MM.1S (cell line): ENCODE results near the gene CCR3.
"Not testable (repeated sequence)": the region's sequence is repeated elsewhere in the genome, so short reads cannot be mapped to it uniquely, and the experiment has no call there.

Source experiments
- DNase-seq: peaks from one replicate; pipeline ENCODE4 v3.0.0-alpha.2; 2015
- H2AFZ ChIP-seq: fragments of 300-600 bp; sonication (generic); 2 replicates; pipeline ENCODE4 v1.6.0; 2016; ENCODE audit warnings: antibody characterized with exemption, low read length
- H3F3A ChIP-seq: fragments of 300-600 bp; sonication (generic); 2 replicates; pipeline ENCODE4 v1.6.1; 2016; ENCODE audit warnings: mild to moderate bottlenecking, antibody characterized with exemption, low read length, moderate library complexity, mixed read lengths; ENCODE audit not compliant: insufficient read depth
- H3K27ac ChIP-seq: fragments of 300-600 bp; sonication (generic); 2 replicates; pipeline ENCODE4 v1.5.1; 2016; ENCODE audit warnings: mild to moderate bottlenecking, low read length
- H3K27me3 ChIP-seq: fragments of 300-600 bp; sonication (generic); replicated peaks from 2 replicates; pipeline ENCODE4 v1.6.0; 2016; ENCODE audit warnings: low read length; ENCODE audit not compliant: insufficient read depth
- H3K36me3 ChIP-seq: fragments of 300-600 bp; sonication (generic); replicated peaks from 2 replicates; pipeline ENCODE4 v1.6.1; 2016; ENCODE audit warnings: mild to moderate bottlenecking, low read length, mixed read lengths; ENCODE audit not compliant: insufficient read depth
- H3K4me1 ChIP-seq: fragments of 300-600 bp; sonication (generic); 2 replicates; pipeline ENCODE4 v1.6.1; 2016; ENCODE audit warnings: low read length, mixed read lengths
- H3K4me2 ChIP-seq: fragments of 300-600 bp; sonication (generic); 2 replicates; pipeline ENCODE4 v1.6.0; 2016; ENCODE audit warnings: low read depth, low read length
- H3K4me3 ChIP-seq: fragments of 300-600 bp; sonication (generic); 2 replicates; pipeline ENCODE4 v1.5.1; 2016; ENCODE audit warnings: low read length, mixed read lengths
- H3K79me2 ChIP-seq: fragments of 300-600 bp; sonication (generic); 2 replicates; pipeline ENCODE4 v1.6.1; 2016; ENCODE audit warnings: mixed run types, low read length, mixed read lengths
- H3K9ac ChIP-seq: fragments of 300-600 bp; sonication (generic); 2 replicates; pipeline ENCODE4 v1.6.1; 2016; ENCODE audit warnings: low read length, mixed read lengths
- H3K9me2 ChIP-seq: fragments of 300-600 bp; sonication (generic); replicated peaks from 2 replicates; pipeline ENCODE4 v1.6.1; 2016; ENCODE audit warnings: mild to moderate bottlenecking, low read length, mixed read lengths; ENCODE audit not compliant: insufficient read depth
- H3K9me3 ChIP-seq: fragments of 300-600 bp; sonication (generic); replicated peaks from 2 replicates; pipeline ENCODE4 v1.6.1; 2016; ENCODE audit warnings: mild to moderate bottlenecking, low read length, mixed read lengths; ENCODE audit not compliant: insufficient read depth
- H4K20me1 ChIP-seq: fragments of 300-600 bp; sonication (generic); 2 replicates; pipeline ENCODE4 v1.6.1; 2016; ENCODE audit warnings: mild to moderate bottlenecking, low read length, moderate library complexity, mixed read lengths; ENCODE audit not compliant: insufficient read depth
- EZH2 ChIP-seq: fragments of 300-600 bp; sonication (generic); optimal IDR thresholded peaks from 2 replicates; pipeline ENCODE3; 2017; ENCODE audit warnings: low read depth, mild to moderate bottlenecking, antibody characterized with exemption, low read length, mixed read lengths
- EZH2phosphoT487 ChIP-seq: fragments of 300-600 bp; sonication (generic); IDR thresholded peaks from 2 replicates; pipeline ENCODE4 v1.6.1; 2018; ENCODE audit warnings: antibody characterized with exemption, low read length
- TF ChIP-seq, protein P1 (sequence below): fragments of 300-600 bp; sonication (generic); IDR thresholded peaks from 2 replicates; pipeline ENCODE4 v1.5.1; 2016; ENCODE audit warnings: antibody characterized with exemption, low read length, mixed read lengths

CCR3 gene

DNA sequence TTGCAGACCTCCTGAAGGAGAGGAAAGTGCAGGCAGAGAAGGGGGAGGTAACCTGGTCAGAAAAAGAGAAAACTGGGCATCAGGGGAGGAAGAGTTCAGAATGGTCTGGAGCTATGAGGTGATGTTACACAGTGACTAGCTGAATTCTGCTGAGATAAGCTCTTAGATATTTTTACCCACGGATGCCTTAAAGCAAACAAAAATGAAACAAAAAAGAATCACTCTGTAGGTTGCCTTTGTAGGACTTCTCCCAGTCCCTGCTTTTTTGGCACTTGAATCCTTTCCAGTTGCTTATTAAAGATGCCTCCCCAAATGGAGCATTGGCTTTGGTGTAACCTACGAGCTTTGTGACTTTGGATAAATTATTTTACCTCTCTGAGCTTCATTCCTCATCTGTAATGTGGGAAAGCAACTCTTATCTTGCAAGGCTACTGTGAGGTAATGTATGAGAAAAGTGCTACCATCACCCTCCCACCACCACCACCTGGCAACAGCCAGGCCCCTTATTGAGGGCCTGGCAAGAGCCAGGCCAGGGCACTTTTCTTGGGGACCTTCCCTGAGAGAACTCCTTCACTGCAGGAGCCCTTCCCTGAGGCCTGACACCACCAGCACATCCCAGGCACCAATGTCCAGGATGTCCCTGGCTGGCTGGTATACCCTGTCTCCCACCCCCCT is 36.8 kb upstream of the CCR3 start:
- peaks cover 50% of the 10 kb centered on the region for H3K4me1 ChIP-seq
- peak overlapping the region; percentile 99 for H3K27ac ChIP-seq
- DNase-seq = peak; percentile 88
- peak overlapping the region; percentile 94 for H3K4me3 ChIP-seq
- no peaks in the 10 kb centered on the region for H3K27me3 ChIP-seq
- H3K36me3 ChIP-seq = peaks cover 35% of the 10 kb centered on the region
- H3K9me2 ChIP-seq = no peaks in the 10 kb centered on the region
- H3K4me2 ChIP-seq = peak overlapping the region; percentile 90
- H3K79me2 ChIP-seq = peaks cover 76% of the 10 kb centered on the region
- TF ChIP-seq EZH2phosphoT487 = no peak
- TF ChIP-seq, protein P1, sequence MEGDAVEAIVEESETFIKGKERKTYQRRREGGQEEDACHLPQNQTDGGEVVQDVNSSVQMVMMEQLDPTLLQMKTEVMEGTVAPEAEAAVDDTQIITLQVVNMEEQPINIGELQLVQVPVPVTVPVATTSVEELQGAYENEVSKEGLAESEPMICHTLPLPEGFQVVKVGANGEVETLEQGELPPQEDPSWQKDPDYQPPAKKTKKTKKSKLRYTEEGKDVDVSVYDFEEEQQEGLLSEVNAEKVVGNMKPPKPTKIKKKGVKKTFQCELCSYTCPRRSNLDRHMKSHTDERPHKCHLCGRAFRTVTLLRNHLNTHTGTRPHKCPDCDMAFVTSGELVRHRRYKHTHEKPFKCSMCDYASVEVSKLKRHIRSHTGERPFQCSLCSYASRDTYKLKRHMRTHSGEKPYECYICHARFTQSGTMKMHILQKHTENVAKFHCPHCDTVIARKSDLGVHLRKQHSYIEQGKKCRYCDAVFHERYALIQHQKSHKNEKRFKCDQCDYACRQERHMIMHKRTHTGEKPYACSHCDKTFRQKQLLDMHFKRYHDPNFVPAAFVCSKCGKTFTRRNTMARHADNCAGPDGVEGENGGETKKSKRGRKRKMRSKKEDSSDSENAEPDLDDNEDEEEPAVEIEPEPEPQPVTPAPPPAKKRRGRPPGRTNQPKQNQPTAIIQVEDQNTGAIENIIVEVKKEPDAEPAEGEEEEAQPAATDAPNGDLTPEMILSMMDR = no peak
- no peak for TF ChIP-seq EZH2
- no peaks in the 10 kb centered on the region for H4K20me1 ChIP-seq
- H3K9me3 ChIP-seq = no peaks in the 10 kb centered on the region
- peak overlapping the region; percentile 99 for H3K9ac ChIP-seq
- no peak overlapping the region for H2AFZ ChIP-seq
- H3F3A ChIP-seq = peaks cover 85% of the 10 kb centered on the region

DNA sequence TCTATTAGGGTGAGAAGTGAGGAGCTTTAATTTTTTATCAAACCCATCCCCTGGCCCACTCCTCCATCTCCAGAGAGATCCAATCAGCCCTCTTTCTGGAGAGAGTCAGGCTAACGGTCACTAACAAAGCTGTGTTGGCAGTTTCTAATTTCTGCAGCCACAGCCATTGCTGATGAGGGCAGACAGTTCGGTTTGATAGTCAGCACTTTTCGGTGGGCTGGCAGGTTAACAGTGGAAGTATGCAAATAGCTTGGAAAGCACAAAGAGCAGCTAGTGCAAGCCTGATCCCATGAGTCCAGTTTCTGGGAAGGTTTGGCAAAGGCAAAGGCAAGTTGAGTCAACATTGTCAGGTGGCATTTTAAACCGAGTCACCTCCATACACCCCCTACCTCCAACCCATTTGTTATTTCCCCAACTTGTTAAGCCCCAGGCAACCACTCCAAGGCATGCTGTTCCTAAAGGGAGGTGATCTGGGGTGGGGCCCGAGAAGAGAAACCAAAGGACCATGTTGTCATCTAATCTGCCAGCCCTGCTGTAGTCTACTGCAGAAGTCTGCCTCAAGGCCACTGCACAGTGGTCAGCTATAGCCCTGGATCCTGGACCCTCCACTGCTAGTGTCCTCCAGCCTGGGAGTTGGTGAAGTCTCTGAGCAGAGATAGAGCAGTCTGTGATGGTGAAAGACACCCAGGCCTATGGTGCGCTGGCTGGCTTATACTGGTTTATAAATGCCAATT is 35.8 kb upstream of the CCR3 start:
- H3F3A ChIP-seq = peaks cover 75% of the 10 kb centered on the region
- no peaks in the 10 kb centered on the region for H3K9me3 ChIP-seq
- TF ChIP-seq EZH2phosphoT487 (no peak), EZH2 (no peak)
- H3K9ac ChIP-seq = peak overlapping the region; percentile 99
- peaks cover 26% of the 10 kb centered on the region for H3K36me3 ChIP-seq
- H4K20me1 ChIP-seq = no peaks in the 10 kb centered on the region
- peak overlapping the region; percentile 99 for H3K27ac ChIP-seq
- peaks cover 66% of the 10 kb centered on the region for H3K79me2 ChIP-seq
- H3K4me3 ChIP-seq = peak overlapping the region; percentile 94
- H3K9me2 ChIP-seq = no peaks in the 10 kb centered on the region
- peaks cover 56% of the 10 kb centered on the region for H3K4me1 ChIP-seq
- no peaks in the 10 kb centered on the region for H3K27me3 ChIP-seq
- peak; percentile 96 for DNase-seq
- no peak overlapping the region for H2AFZ ChIP-seq
- H3K4me2 ChIP-seq = peak overlapping the region; percentile 90

DNA sequence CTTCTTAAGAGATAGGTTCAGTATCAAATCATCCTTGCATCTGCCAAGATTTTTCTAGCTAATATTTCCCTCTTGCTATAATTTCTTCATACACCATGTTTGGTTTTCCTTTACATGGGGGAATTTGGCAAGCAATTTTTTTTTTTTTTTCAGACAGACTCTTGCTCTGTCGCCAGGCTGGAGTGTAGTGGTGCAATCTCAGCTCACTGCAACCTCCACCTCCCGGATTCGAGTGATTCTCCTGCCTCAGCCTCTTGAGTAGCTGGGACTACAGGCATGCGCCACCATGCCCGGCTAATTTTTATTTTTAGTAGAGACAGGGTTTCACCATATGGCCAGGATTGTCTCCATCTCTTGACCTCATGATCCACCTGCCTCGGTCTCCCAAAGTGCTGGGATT is 34.7 kb upstream of the CCR3 start:
- H4K20me1 ChIP-seq, DNase-seq, H3K27me3 ChIP-seq, H3K9me2 ChIP-seq, H3K9me3 ChIP-seq, H2AFZ ChIP-seq: not testable (repeated sequence)
- peaks cover 55% of the 10 kb centered on the region for H3K79me2 ChIP-seq
- peaks cover 67% of the 10 kb centered on the region for H3K4me1 ChIP-seq
- peak overlapping the region; percentile 94 for H3K4me3 ChIP-seq
- H3K9ac ChIP-seq = peak overlapping the region; percentile 99
- peak overlapping the region; percentile 99 for H3K27ac ChIP-seq
- H3F3A ChIP-seq = peaks cover 70% of the 10 kb centered on the region
- H3K4me2 ChIP-seq = peak overlapping the region; percentile 90
- peaks cover 18% of the 10 kb centered on the region for H3K36me3 ChIP-seq

DNA sequence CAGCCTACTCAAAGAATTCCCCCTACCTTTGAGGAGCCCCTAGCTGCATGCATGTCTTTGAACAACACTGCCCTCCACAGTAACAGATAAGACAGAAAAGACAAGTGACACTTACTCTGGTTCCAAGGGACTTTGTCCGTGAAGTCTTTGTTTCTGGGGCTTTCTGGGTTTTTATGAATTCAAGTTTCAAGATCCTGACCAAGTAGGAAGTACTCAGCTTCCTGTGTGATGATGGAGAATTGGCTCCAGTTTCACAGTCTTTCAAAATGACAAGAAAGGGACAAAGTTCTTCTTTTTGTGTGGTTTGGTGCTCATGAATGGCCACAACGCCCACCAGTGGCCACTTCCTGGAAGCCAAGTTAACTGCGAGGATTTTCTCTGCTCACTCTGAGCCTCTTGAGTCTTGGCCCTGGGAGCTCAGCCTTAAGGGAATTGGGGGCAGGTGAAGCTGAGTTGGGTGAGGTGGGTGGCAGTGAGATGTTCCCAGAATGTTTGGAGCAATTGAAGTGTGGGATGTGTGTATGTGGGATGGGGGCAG is 34.0 kb upstream of the CCR3 start, which contains the start of gene CCR1:
CCR1 (minus strand) TSS at position 147 of the 538 bp plus-strand sequence. CDS start 4,000 bp downstream, outside the sequence.
- Histone ChIP-seq H3K4me1 (peaks cover 70% of the 10 kb centered on the region), H3K9ac (peak within 1 kb of the TSS; percentile 99), H3K9me3 (no peaks in the 10 kb centered on the region), H2AFZ (peak within 1 kb of the TSS; percentile 14; the same call in 1 of the 2 replicates), H3K4me3 (peak within 1 kb of the TSS; percentile 94), H3K27ac (peak within 1 kb of the TSS; percentile 99), H3K9me2 (no peaks in the 10 kb centered on the region), H3K4me2 (peak within 1 kb of the TSS; percentile 90), H3K27me3 (no peaks in the 10 kb centered on the region), H3F3A (peaks cover 71% of the 10 kb centered on the region), H4K20me1 (no peaks in the 10 kb centered on the region), H3K36me3 (peaks cover 11% of the 10 kb centered on the region), H3K79me2 (peaks cover 48% of the 10 kb centered on the region)
- peak; percentile 95 for DNase-seq
- TF ChIP-seq EZH2 = no peak
- TF ChIP-seq, protein P1 = peak; percentile 87
